Suprapubic skin (tissue), 3 donors: ENCODE results near the gene GBP1.

Experiments used
- EP300 ChIP-seq: sonication (generic); formaldehyde crosslinking; IDR thresholded peaks from one replicate; pipeline ENCODE4 v1.6.1; 2017; ENCODE audit warnings: antibody characterized with exemption
- POLR2A ChIP-seq, 2 donors: fragments of 450-650 bp; IDR thresholded peaks; one replicate each; pipeline ENCODE4 v1.6.1; 2017; ENCODE audit warnings: antibody characterized with exemption in 2 of 2, mild to moderate bottlenecking in 2 of 2, moderate library complexity in 2 of 2
- TF ChIP-seq, protein P1 (sequence below), 2 donors: fragments of 200-600 bp in 1 of 2; fragments of 450-650 bp in 1 of 2; sonication (generic) in 1 of 2; IDR thresholded peaks; one replicate each; pipeline ENCODE4 v1.5.1; 2016 to 2019; ENCODE audit warnings: antibody characterized with exemption in 2 of 2, mild to moderate bottlenecking in 1 of 2, moderate library complexity in 1 of 2

DNA sequence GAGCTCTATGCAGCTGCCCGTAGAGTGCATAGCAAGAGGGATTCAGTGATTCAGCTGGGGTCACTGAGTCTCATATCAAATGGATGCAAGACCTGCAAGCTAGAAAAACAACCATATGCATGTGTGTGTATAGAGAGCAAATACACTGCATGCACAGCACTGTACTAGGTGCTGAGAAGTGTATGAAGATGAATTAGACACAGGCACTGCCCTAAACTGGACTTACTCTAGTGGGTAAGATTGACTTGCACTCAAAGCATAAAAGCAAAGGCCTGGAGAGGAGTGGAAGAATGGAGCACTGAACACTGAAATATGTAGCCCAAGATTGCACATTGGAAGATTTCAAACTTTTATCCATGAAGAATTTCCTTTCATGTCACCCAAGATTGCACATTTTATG, 5.5 kb upstream of the GBP1 start:
- TF ChIP-seq, protein P1, sequence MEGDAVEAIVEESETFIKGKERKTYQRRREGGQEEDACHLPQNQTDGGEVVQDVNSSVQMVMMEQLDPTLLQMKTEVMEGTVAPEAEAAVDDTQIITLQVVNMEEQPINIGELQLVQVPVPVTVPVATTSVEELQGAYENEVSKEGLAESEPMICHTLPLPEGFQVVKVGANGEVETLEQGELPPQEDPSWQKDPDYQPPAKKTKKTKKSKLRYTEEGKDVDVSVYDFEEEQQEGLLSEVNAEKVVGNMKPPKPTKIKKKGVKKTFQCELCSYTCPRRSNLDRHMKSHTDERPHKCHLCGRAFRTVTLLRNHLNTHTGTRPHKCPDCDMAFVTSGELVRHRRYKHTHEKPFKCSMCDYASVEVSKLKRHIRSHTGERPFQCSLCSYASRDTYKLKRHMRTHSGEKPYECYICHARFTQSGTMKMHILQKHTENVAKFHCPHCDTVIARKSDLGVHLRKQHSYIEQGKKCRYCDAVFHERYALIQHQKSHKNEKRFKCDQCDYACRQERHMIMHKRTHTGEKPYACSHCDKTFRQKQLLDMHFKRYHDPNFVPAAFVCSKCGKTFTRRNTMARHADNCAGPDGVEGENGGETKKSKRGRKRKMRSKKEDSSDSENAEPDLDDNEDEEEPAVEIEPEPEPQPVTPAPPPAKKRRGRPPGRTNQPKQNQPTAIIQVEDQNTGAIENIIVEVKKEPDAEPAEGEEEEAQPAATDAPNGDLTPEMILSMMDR (IDR thresholded peaks at IDR 0.05) = no peak
- TF ChIP-seq POLR2A (IDR thresholded peaks at IDR 0.05) = no peak
- TF ChIP-seq EP300 = no peak
